ENCODE results near the gene UFSP1.

- TF ChIP-seq, protein P1, sequence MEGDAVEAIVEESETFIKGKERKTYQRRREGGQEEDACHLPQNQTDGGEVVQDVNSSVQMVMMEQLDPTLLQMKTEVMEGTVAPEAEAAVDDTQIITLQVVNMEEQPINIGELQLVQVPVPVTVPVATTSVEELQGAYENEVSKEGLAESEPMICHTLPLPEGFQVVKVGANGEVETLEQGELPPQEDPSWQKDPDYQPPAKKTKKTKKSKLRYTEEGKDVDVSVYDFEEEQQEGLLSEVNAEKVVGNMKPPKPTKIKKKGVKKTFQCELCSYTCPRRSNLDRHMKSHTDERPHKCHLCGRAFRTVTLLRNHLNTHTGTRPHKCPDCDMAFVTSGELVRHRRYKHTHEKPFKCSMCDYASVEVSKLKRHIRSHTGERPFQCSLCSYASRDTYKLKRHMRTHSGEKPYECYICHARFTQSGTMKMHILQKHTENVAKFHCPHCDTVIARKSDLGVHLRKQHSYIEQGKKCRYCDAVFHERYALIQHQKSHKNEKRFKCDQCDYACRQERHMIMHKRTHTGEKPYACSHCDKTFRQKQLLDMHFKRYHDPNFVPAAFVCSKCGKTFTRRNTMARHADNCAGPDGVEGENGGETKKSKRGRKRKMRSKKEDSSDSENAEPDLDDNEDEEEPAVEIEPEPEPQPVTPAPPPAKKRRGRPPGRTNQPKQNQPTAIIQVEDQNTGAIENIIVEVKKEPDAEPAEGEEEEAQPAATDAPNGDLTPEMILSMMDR (IDR thresholded peaks at IDR 0.05), result no peak
- TF ChIP-seq POLR2A (IDR thresholded peaks at IDR 0.05), result no peak
Observed at GRCh38 chr7:100863406-100863950, 26.0 kb downstream of the UFSP1 start.

All from body of pancreas (tissue), 4 donors.